GM23338 (cell line): ENCODE data around the gene LACC1. TPM values are rescaled to one million over a fixed set of nuclear protein-coding genes. Genes with fewer than 3 reads are reported as not detected.

Experiments used
- ATAC-seq: fragments of 200-7000 bp; cut with Tn5 transposase; 3 replicates; pipeline ENCODE4 v1.9.1; 2020
- DNase-seq: peaks from one replicate; pipeline ENCODE4 v3.0.0-alpha.2; 2015; ENCODE audit warnings: low spot score
- H2AFZ ChIP-seq: fragments of 200-600 bp; sonication (generic); 2 replicates; pipeline ENCODE4 v1.8.0; 2016; ENCODE audit warnings: antibody characterized with exemption, mild to moderate bottlenecking, moderate library complexity
- H3F3A ChIP-seq: fragments of 200-600 bp; sonication (generic); replicated peaks from 2 replicates; pipeline ENCODE4 v1.8.0; 2017; ENCODE audit warnings: antibody characterized with exemption, mixed run types, low read depth
- H3K27ac ChIP-seq: fragments of 200-600 bp; sonication (generic); 2 replicates; pipeline ENCODE4 v1.6.1; 2016; ENCODE audit warnings: low read depth
- H3K27me3 ChIP-seq: fragments of 200-600 bp; sonication (generic); 2 replicates; pipeline ENCODE4 v1.8.0; 2016; ENCODE audit warnings: mild to moderate bottlenecking, mixed run types, moderate library complexity; ENCODE audit not compliant: insufficient read depth
- H3K36me3 ChIP-seq: fragments of 200-600 bp; sonication (generic); 2 replicates; pipeline ENCODE4 v1.8.0; 2016; ENCODE audit warnings: mild to moderate bottlenecking; ENCODE audit not compliant: insufficient read depth
- H3K4me1 ChIP-seq: fragments of 200-600 bp; sonication (generic); 2 replicates; pipeline ENCODE4 v1.8.0; 2016; ENCODE audit warnings: mild to moderate bottlenecking, moderate library complexity; ENCODE audit not compliant: insufficient read depth
- H3K4me2 ChIP-seq: fragments of 200-600 bp; sonication (generic); 2 replicates; pipeline ENCODE4 v1.7.1; 2017; ENCODE audit warnings: mixed run types
- H3K4me3 ChIP-seq: fragments of 200-600 bp; sonication (generic); 2 replicates; pipeline ENCODE4 v1.6.1; 2016; ENCODE audit warnings: mixed run types
- H3K79me2 ChIP-seq: fragments of 200-600 bp; sonication (generic); replicated peaks from 2 replicates; pipeline ENCODE4 v1.8.0; 2017; ENCODE audit warnings: mild to moderate bottlenecking; ENCODE audit not compliant: insufficient read depth
- H3K9me2 ChIP-seq: fragments of 200-600 bp; sonication (generic); 2 replicates; pipeline ENCODE4 v1.8.0; 2017; ENCODE audit not compliant: insufficient read depth
- H4K20me1 ChIP-seq: fragments of 200-600 bp; sonication (generic); replicated peaks from 2 replicates; pipeline ENCODE4 v1.8.0; 2017; ENCODE audit warnings: mild to moderate bottlenecking; ENCODE audit not compliant: insufficient read depth
- H3K27ac Mint-ChIP-seq: 2 replicates; pipeline ENCODE4 v1.8.0; 2020; ENCODE audit warnings: inconsistent platforms, mild to moderate bottlenecking, moderate library complexity, mixed read lengths
- H3K27me3 Mint-ChIP-seq: 3 replicates; pipeline ENCODE4 v1.8.0; 2022; ENCODE audit warnings: low read depth, mild to moderate bottlenecking, moderate library complexity, mixed read lengths, inconsistent platforms; ENCODE audit not compliant: insufficient read depth, poor library complexity
- H3K36me3 Mint-ChIP-seq: 3 replicates; pipeline ENCODE4 v1.8.0; 2021; ENCODE audit warnings: low read depth, mild to moderate bottlenecking, inconsistent platforms, moderate library complexity, mixed read lengths
- H3K4me1 Mint-ChIP-seq: 3 replicates; pipeline ENCODE4 v1.8.0; 2020; ENCODE audit warnings: mild to moderate bottlenecking, inconsistent platforms, mixed read lengths
- H3K4me3 Mint-ChIP-seq: 3 replicates; pipeline ENCODE4 v1.8.0; 2021; ENCODE audit warnings: moderate library complexity, mild to moderate bottlenecking, inconsistent platforms, mixed read lengths
- H3K9me3 Mint-ChIP-seq: 3 replicates; pipeline ENCODE4 v1.8.0; 2020; ENCODE audit warnings: moderate library complexity, mild to moderate bottlenecking, inconsistent platforms, mixed read lengths
- CREB1 ChIP-seq: fragments of 250-450 bp; sonication (Bioruptor Pico); IDR thresholded peaks from 2 replicates; pipeline ENCODE4 v1.5.0; 2020; ENCODE audit warnings: low read depth, mild to moderate bottlenecking, moderate library complexity
- EZH2phosphoT487 ChIP-seq: fragments of 200-600 bp; sonication (generic); IDR thresholded peaks from one replicate; pipeline ENCODE4 v1.8.1; 2018; ENCODE audit warnings: antibody characterized with exemption; ENCODE audit not compliant: unreplicated experiment
- JUNB ChIP-seq: IDR thresholded peaks from one replicate; pipeline ENCODE4 v1.6.1; 2016; ENCODE audit warnings: antibody characterized with exemption; ENCODE audit not compliant: unreplicated experiment
- NANOG ChIP-seq: IDR thresholded peaks from 2 replicates; pipeline ENCODE4 v1.6.1; 2016; ENCODE audit warnings: antibody characterized with exemption, borderline replicate concordance
- POLR2AphosphoS5 ChIP-seq: IDR thresholded peaks from 2 replicates; pipeline ENCODE4 v1.6.1; 2016; ENCODE audit warnings: antibody characterized with exemption, low read depth
- STAT1 ChIP-seq: IDR thresholded peaks from one replicate; pipeline ENCODE4 v1.6.1; 2016; ENCODE audit warnings: antibody characterized with exemption; ENCODE audit not compliant: unreplicated experiment
- polyA plus RNA-seq: library from polyadenylated mRNA; unstranded; fragments of >200 nt; fragmentation: Nextera tagmentation; extraction: Ambion mirVana; gene quantifications from 2 replicates; pipeline ENCODE4 v1.2.1, GENCODE V29; 2016
- total RNA-seq: library from RNA; depleted of rRNA; stranded (reverse); fragments of >200 nt; shearing (Covaris generic); gene quantifications from 2 replicates; pipeline ENCODE4 v1.2.3, GENCODE V29; 2014
- TF ChIP-seq, protein P1 (sequence below): fragments of 250-450 bp; sonication (Bioruptor Pico); IDR thresholded peaks from 2 replicates; pipeline ENCODE4 v1.5.0; 2020; ENCODE audit warnings: mild to moderate bottlenecking, moderate library complexity
- TF ChIP-seq, protein P2 (sequence below), 2 experiments: fragments of 200-600 bp in 1 of 2; sonication (generic) in 1 of 2; conservative IDR thresholded peaks; 2 replicates each; pipeline versions ENCODE4 v1.5.1 to v1.6.1; 2016 to 2017; ENCODE audit warnings: antibody characterized with exemption in 2 of 2, low read depth in 2 of 2, mild to moderate bottlenecking in 2 of 2, moderate library complexity in 1 of 2

LACC1 gene
- total and polyA plus RNA-seq, 2 experiments from 2014 or later = 4.4 to 4.6 TPM

DNA sequence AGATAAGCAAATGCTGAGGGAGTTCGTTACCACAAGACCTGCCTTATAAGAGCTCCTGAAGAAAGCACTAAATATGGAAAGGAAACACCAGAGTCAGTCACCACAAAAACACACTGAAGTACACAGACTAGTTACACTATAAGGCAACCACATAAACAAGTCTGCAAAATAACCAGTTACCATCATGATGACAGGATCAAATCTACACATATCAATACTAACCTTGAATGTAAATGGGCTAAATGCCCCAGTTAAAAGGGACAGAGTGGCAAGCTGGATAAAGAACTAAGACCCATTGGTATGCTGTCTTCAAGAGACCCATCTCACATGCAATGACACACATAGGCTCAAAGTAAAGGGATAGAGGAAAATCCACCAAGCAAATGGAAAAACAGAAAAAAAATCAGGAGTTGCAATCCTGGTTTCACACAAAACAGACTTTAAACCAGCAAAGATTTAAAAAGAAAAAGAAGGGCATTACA lies 26.7 kb upstream of the LACC1 start (continued):
- TF ChIP-seq, protein P1, sequence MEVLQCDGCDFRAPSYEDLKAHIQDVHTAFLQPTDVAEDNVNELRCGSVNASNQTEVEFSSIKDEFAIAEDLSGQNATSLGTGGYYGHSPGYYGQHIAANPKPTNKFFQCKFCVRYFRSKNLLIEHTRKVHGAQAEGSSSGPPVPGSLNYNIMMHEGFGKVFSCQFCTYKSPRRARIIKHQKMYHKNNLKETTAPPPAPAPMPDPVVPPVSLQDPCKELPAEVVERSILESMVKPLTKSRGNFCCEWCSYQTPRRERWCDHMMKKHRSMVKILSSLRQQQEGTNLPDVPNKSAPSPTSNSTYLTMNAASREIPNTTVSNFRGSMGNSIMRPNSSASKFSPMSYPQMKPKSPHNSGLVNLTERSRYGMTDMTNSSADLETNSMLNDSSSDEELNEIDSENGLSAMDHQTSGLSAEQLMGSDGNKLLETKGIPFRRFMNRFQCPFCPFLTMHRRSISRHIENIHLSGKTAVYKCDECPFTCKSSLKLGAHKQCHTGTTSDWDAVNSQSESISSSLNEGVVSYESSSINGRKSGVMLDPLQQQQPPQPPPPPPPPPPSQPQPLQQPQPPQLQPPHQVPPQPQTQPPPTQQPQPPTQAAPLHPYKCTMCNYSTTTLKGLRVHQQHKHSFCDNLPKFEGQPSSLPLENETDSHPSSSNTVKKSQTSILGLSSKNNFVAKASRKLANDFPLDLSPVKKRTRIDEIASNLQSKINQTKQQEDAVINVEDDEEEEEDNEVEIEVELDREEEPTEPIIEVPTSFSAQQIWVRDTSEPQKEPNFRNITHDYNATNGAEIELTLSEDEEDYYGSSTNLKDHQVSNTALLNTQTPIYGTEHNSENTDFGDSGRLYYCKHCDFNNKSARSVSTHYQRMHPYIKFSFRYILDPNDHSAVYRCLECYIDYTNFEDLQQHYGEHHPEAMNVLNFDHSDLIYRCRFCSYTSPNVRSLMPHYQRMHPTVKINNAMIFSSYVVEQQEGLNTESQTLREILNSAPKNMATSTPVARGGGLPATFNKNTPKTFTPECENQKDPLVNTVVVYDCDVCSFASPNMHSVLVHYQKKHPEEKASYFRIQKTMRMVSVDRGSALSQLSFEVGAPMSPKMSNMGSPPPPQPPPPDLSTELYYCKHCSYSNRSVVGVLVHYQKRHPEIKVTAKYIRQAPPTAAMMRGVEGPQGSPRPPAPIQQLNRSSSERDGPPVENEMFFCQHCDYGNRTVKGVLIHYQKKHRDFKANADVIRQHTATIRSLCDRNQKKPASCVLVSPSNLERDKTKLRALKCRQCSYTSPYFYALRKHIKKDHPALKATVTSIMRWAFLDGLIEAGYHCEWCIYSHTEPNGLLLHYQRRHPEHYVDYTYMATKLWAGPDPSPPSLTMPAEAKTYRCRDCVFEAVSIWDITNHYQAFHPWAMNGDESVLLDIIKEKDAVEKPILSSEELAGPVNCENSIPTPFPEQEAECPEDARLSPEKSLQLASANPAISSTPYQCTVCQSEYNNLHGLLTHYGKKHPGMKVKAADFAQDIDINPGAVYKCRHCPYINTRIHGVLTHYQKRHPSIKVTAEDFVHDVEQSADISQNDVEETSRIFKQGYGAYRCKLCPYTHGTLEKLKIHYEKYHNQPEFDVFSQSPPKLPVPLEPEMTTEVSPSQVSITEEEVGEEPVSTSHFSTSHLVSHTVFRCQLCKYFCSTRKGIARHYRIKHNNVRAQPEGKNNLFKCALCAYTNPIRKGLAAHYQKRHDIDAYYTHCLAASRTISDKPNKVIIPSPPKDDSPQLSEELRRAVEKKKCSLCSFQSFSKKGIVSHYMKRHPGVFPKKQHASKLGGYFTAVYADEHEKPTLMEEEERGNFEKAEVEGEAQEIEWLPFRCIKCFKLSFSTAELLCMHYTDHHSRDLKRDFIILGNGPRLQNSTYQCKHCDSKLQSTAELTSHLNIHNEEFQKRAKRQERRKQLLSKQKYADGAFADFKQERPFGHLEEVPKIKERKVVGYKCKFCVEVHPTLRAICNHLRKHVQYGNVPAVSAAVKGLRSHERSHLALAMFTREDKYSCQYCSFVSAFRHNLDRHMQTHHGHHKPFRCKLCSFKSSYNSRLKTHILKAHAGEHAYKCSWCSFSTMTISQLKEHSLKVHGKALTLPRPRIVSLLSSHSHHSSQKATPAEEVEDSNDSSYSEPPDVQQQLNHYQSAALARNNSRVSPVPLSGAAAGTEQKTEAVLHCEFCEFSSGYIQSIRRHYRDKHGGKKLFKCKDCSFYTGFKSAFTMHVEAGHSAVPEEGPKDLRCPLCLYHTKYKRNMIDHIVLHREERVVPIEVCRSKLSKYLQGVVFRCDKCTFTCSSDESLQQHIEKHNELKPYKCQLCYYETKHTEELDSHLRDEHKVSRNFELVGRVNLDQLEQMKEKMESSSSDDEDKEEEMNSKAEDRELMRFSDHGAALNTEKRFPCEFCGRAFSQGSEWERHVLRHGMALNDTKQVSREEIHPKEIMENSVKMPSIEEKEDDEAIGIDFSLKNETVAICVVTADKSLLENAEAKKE (CRISPR knock-in tag) = no peak
- no peak for TF ChIP-seq STAT1
- no peak for TF ChIP-seq POLR2AphosphoS5
- TF ChIP-seq, protein P2, sequence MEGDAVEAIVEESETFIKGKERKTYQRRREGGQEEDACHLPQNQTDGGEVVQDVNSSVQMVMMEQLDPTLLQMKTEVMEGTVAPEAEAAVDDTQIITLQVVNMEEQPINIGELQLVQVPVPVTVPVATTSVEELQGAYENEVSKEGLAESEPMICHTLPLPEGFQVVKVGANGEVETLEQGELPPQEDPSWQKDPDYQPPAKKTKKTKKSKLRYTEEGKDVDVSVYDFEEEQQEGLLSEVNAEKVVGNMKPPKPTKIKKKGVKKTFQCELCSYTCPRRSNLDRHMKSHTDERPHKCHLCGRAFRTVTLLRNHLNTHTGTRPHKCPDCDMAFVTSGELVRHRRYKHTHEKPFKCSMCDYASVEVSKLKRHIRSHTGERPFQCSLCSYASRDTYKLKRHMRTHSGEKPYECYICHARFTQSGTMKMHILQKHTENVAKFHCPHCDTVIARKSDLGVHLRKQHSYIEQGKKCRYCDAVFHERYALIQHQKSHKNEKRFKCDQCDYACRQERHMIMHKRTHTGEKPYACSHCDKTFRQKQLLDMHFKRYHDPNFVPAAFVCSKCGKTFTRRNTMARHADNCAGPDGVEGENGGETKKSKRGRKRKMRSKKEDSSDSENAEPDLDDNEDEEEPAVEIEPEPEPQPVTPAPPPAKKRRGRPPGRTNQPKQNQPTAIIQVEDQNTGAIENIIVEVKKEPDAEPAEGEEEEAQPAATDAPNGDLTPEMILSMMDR (conservative IDR thresholded peaks at IDR 0.05; ENCODE audit: low read depth in 2 of 2) = no peak
- TF ChIP-seq EZH2phosphoT487 = no peak
- TF ChIP-seq CREB1 (CRISPR knock-in tag) = no peak
- no peak for TF ChIP-seq NANOG

DNA sequence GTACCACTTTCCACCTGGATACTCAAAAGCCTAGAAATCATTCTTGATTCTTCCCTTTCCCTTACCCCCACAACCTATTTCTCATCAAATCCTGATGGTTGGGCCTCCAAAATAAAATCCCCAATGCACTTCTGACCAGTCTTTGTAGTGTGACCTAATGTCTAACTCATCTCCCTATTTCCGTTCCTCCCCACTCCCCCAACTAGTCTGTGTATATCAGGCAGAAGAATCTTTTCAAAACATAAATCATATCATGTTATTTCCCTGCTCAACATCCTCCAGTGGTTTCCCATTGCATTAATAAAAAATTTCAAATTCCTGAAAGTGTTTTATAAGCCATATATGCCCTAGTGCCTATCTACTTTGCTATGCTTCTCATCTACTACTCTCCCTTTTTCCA lies 17.8 kb upstream of the LACC1 start:
- Mint-ChIP-seq H3K4me1 (peaks cover 11% of the 10 kb centered on the region; the same call in 2 of the 3 replicates), H3K27ac (no peak overlapping the region), H3K4me3 (no peak overlapping the region), H3K9me3 (peaks cover 7% of the 10 kb centered on the region; the same call in 1 of the 3 replicates), H3K36me3 (peaks cover 30% of the 10 kb centered on the region; the same call in 2 of the 3 replicates), H3K27me3 (peaks cover 2% of the 10 kb centered on the region)
- Histone ChIP-seq H3F3A (no peaks in the 10 kb centered on the region), H3K9me2 (peaks cover 3% of the 10 kb centered on the region; the same call in 1 of the 2 replicates), H3K27me3 (no peaks in the 10 kb centered on the region), H3K27ac (no peak overlapping the region), H3K79me2 (no peaks in the 10 kb centered on the region), H3K4me2 (no peak overlapping the region), H4K20me1 (no peaks in the 10 kb centered on the region), H3K4me1 (peaks cover 7% of the 10 kb centered on the region), H3K4me3 (no peak overlapping the region), H2AFZ (no peak overlapping the region), H3K36me3 (no peaks in the 10 kb centered on the region)
- ATAC-seq = no peak
- no peak for DNase-seq
- TF ChIP-seq JUNB = no peak
- TF ChIP-seq EZH2phosphoT487 = no peak
- TF ChIP-seq, protein P1 (CRISPR knock-in tag) = no peak
- TF ChIP-seq STAT1 = no peak
